GM06990 (cell line): ENCODE data around the gene SERPINB8.

ENCODE experiments used
- DNase-seq: peaks from one replicate; pipeline ENCODE4 v3.0.0-alpha.2; 2011; ENCODE audit not compliant: insufficient read length; ENCODE audit errors: extremely low read depth
- H3K27me3 ChIP-seq: replicated peaks from 2 replicates; pipeline ENCODE4 v1.6.0; 2011; ENCODE audit warnings: low read length; ENCODE audit not compliant: control insufficient read depth, insufficient read depth
- H3K36me3 ChIP-seq: 2 replicates; pipeline ENCODE4 v1.5.1; 2011; ENCODE audit warnings: low read length; ENCODE audit not compliant: control insufficient read depth, insufficient read depth
- H3K4me3 ChIP-seq: replicated peaks from 2 replicates; pipeline ENCODE4 v1.5.1; 2011; ENCODE audit warnings: low read depth, mild to moderate bottlenecking, control low read depth, low read length
- CTCF ChIP-seq: IDR thresholded peaks from 2 replicates; pipeline ENCODE4 v1.5.1; 2011; ENCODE audit warnings: low read length, control low read depth, mild to moderate bottlenecking, inconsistent platforms; ENCODE audit not compliant: insufficient read depth, poor library complexity, severe bottlenecking

The SERPINB8 gene

DNA sequence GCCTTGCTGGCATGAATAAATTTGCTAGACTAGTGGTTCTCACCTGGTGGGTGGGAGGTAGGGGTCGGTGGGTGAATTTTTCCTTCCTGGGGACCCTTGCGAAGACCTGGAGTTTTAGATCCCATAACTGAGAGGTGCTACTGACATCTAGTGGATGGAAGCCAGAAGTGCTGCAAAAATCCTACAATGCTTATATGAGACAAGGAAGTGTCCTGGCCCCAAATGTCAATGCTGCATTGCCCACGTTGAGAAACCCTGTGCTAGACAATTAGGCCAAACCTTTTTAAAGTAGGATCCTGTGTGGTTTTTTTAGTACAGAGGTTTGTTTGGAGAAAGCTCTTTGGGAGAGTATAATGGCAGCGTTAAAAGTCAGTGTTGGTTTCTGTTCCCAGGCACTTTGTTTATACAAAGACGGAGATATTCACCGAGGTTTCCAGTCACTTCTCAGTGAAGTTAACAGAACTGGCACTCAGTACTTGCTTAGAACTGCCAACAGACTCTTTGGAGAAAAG lies 9.6 kb downstream of the SERPINB8 start:
- Histone ChIP-seq H3K4me3 (no peak overlapping the region), H3K27me3 (no peaks in the 10 kb centered on the region), H3K36me3 (peaks cover 23% of the 10 kb centered on the region)
- TF ChIP-seq CTCF = peak; percentile 84
- peak; percentile 6 for DNase-seq

DNA sequence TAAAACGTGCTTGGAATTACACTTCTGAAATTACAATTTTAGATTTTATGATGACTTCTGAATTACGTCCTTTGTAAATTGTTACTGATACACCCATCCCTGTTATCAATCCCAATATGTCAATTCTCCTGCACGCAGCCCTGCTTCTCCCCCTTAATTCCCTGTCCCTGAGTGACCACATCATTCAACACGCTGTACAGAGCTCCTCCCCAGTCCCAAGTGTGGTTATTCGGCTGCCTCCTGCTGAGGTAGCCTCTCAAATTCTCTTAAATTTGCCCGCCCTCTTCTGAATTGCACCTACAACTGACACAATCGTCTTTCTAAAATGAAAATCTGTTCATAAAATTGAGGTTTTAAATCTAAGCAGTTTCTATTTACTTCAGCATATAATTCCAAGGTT lies 10.1 kb downstream of the SERPINB8 start:
- DNase-seq = no peak
- H3K36me3 ChIP-seq = peaks cover 26% of the 10 kb centered on the region
- H3K27me3 ChIP-seq = no peaks in the 10 kb centered on the region
- H3K4me3 ChIP-seq = no peak overlapping the region
- no peak for TF ChIP-seq CTCF

GRCh38 chr18:63980896-63981460 lies 11.1 kb downstream of the SERPINB8 start:
- no peak for TF ChIP-seq CTCF
- H3K36me3 ChIP-seq = peaks cover 30% of the 10 kb centered on the region
- no peaks in the 10 kb centered on the region for H3K27me3 ChIP-seq
- DNase-seq = no peak
- no peak overlapping the region for H3K4me3 ChIP-seq

DNA sequence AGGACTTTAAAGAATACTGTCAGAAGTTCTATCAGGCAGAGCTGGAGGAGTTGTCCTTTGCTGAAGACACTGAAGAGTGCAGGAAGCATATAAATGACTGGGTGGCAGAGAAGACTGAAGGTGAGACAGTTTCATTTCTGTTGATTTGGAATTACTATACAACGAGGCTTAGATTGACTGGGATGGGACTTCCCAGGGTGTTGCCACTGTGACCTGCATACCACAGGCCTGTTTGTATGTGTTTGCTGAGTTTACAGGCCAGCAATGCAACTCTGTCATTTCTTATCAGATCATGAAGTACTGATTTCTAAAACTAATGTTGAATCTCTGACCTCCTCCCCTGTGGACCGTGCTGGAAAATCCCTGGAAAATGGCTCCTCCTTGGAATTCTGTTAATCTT lies 11.8 kb downstream of the SERPINB8 start:
- Histone ChIP-seq H3K36me3 (peaks cover 32% of the 10 kb centered on the region), H3K4me3 (no peak overlapping the region), H3K27me3 (no peaks in the 10 kb centered on the region)
- no peak for TF ChIP-seq CTCF
- DNase-seq = no peak

DNA sequence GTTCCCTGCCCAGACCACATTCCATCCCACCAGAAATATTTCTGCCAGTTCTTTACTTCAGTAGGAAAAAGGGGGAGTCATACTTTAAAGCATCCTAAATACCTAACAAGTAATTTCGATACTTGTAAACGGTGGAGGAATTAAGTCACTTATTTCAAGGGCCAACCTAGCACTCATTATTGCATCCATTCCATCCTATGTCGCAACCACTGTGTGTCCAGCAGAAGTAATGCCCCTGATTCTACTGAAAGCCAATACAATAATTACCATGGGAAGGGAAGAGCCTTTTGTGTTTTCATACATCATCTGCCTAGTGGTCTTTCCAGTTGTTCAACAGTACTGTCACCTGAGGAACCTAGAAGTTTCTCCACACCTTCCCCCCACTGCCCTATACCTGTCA lies 12.5 kb downstream of the SERPINB8 start:
- DNase-seq = no peak
- H3K27me3 ChIP-seq = no peaks in the 10 kb centered on the region
- no peak overlapping the region for H3K4me3 ChIP-seq
- peaks cover 36% of the 10 kb centered on the region for H3K36me3 ChIP-seq
- TF ChIP-seq CTCF = no peak

GRCh38 chr18:63986885-63987284 lies 17.0 kb downstream of the SERPINB8 start:
- no peak for DNase-seq
- TF ChIP-seq CTCF = no peak
- Histone ChIP-seq H3K36me3 (peaks cover 24% of the 10 kb centered on the region), H3K27me3 (no peaks in the 10 kb centered on the region), H3K4me3 (no peak overlapping the region)
